Fibroblast of the conjunctiva (primary cell): ENCODE measurements around the gene RBM33.

ENCODE experiments used
- DNase-seq: peaks from one replicate; pipeline ENCODE4 v3.0.0-alpha.2; 2010; ENCODE audit warnings: low read depth

The RBM33 gene

GRCh38 chr7:155624412-155624811, 20.0 kb upstream of the RBM33 start:
- DNase-seq = no peak

- no peak for DNase-seq
These were observed 18.9 kb upstream of the RBM33 start for GRCh38 chr7:155625557-155625956.

DNA sequence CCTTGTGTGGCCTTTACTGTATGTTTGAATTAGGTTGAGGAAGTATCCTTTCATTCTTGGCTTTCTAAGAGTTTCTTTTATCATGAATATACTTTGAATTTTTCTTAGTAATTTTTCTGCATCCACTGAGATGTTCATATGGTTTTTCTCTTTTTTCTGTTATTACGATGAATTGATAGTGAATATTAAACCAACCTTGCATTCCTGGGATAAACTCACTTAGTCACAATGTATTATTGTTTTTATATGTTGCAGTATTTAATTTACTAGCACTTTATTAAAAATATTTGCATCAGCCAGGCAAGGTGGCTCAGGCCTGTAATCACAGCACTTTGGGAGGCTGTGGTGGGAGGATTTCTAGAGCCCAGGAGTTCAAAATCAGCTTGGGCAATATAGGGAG, 15.3 kb upstream of the RBM33 start:
- DNase-seq = no peak

- DNase-seq = no peak
These were observed 13.3 kb upstream of the RBM33 start for GRCh38 chr7:155631155-155631554.

DNA sequence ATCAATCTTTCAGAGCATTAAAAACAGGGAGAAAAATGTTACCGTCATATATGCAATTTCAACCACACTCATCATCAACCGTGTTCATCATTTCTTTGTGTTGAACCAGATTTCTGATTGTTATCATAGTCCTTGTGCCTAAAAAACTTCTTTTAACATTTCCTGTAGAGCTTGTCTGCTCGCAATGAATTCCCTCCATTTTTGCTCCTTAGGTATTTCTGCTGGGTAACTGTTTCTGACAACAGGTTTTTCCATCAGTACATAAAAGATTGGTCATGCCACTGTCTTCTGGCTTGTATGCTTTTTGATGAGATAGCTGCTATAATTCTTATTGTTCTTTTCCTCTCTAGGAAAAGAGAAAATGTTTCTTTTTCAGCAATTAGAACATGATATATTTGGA, 8.6 kb upstream of the RBM33 start:
- DNase-seq = no peak

DNA sequence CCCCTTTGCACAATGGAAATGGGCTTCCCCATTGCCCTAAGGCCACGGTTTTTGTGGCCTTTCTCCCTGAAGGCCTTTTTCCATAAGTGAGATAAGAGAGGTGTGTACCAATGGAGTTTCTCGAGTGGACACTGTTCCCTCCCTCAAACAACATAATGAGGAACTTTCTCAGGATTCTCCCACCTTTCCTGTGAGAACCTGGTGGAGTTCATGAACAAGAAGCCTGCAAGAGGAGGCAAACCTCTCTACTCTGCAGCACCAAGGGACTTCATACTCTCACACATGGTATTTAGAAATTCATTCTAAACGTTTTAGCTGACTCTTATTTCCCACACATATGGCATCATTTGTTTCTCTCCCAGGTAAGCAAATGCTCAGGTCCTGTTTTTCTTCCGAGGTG, 7.3 kb upstream of the RBM33 start:
- no peak for DNase-seq

DNA sequence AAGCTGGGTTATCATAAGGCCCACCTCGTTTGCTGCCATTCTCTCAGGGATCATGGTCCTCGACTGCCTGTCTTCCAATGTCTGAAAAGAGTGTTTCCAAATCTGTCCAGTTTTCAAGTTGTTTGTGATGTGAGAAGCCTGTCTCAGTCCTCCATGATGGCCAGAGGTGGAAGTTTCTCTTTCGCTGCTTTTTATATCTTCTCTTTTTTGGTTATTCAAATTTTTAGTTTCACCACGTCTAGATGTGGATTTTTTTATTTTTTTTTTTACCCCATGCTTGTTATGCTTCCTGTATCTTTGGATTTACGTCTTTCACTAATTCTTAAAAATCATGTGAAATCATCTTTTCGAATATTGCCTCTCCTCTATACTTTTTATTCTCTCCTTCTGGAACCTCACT, 6.1 kb upstream of the RBM33 start:
- no peak for DNase-seq

DNA sequence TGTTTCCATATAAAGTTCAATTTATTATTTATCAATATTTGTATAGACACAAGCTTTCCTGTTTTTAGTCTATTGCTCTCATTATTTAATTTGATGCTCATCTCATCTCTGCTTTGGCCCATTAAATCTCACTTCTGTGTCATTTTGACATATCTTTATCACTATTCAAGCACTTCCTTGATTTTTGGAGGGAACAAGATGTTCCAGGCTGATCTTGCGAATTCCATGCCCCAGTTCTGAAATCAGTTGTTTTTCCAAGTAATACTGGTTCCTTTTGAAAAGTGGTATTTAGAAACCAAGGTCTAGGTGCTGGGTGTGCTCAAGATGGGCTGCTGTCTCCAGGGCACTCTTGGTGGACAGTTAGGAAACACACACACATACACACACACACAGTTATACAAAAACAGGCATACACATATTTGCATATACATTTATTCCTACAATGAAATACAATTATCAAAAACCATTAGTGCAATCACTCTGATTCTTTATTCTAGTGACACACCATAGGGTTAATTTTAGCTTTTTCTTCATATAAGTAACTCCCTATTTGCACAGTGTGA, 4.4 kb upstream of the RBM33 start:
- DNase-seq = no peak

GRCh38 chr7:155640629-155641028, 3.8 kb upstream of the RBM33 start:
- DNase-seq = no peak

DNA sequence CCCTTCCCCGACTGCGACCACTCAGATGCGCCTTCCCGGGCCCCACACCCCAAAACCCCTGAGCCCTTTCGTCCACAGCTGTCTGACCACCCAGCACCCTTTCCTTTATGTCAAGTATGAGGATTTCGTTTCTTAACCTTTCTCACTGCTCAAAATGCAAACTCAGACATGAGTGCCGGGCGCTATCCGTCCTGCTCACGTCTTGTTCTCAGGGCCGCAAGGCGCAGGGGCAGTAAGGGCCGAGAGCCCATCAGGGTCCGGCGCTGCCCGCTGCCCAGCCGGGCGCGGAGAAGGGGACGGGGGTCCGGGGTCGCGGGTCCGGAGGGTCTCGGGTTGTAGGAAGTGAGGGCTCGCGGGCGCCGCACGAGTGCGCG, 670 bp upstream of the RBM33 start:
- no peak for DNase-seq

DNA sequence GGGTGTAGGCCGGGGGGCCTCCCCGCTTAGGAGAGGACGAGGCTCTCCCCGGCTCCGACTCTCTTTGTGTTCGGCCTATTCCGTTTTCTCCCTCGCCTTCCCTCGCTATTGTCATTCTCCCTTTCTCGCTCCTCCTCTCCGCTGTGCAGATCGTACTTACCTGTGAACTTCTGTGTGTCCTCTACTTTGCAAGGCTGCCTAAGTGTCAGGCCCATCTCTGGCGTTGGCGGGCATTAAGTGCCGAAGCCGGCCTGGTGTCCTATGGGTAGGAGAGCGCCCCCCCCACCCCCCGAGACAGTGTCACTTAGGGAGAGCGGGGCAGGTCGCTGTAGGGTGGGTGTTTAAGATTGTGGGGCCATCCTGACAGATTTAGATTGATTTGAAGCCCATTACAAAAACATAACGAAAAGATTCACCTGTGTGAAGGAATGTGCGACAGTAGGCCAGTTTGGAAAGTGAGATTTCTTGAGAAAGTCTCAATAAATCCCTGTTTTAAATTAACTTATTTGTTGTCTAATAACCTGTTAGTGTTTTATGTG, 579 bp downstream of the RBM33 start:
- DNase-seq = no peak

GRCh38 chr7:155645662-155646061, 1.2 kb downstream of the RBM33 start:
- no peak for DNase-seq

GRCh38 chr7:155646669-155647068, 2.2 kb downstream of the RBM33 start:
- DNase-seq = no peak

- DNase-seq = no peak
These were observed 2.8 kb downstream of the RBM33 start for GRCh38 chr7:155647302-155647701.

GRCh38 chr7:155647734-155648133, 3.3 kb downstream of the RBM33 start:
- no peak for DNase-seq

- DNase-seq = no peak
These were observed 4.4 kb downstream of the RBM33 start for GRCh38 chr7:155648752-155649339.

- no peak for DNase-seq
These were observed 5.1 kb downstream of the RBM33 start for GRCh38 chr7:155649588-155649987.

DNA sequence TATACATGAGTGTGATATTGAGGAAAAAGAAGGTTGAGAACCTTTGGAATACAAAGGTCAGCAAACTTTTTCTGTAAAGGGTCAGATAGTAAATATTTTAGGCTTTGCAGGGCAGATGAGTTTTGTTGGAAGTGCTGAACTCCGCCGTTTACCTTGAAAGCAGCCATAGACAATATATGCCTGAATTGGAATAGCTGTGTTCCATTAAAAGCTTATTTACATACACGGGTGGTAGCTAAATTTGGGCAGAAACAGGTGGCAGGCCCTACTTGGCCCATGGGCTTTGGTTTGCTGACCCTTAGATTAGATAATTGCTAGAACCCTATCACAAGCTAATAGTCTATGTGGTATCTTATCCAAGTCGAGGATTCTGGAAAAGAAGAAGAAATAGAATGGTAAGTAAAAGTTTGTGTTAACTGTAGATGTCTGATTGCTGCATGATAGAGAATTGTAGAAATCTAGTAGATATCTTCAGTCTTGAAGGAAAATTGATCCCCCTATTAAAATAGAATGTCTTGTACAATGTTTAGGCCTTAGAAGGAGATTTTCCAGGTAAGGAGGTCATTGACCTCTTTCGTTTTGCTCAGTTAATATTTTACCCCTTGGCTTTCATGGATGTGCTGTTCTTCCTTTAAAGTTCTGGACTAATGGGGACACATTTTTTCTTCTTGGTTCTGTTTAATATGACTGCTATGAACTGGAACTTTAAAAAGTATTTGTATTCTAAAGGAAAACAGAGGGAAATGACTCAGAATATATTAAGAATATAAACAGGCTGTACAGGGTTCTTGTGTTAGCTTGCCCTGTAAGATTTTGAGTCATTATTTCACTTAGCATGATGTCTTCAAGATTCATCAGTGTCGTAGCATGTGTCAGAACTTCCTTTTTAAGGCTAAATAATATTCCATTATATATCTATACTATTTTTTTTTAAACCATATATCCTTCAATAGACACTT, 8.0 kb downstream of the RBM33 start:
- DNase-seq = no peak

DNA sequence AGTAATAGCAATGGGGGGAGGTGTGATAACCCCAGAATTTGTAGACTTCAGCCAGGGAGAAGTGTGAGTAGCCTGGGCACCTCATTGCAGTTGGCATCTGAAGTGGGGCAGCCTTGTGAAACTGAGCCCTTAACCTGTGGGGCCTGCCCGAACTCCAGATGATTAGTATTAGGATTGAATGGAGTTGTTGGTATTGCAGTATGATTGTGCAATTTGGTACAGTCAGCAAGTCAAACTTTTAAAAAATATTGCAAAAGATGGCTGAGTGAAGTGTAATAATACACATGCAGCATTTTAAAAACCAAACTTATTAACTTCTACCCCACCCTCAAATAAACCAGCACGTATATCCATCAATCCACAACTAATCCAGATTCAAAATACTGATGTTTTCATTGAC, 9.3 kb downstream of the RBM33 start:
- peak; percentile 40 for DNase-seq

GRCh38 chr7:155656891-155657290, 12.4 kb downstream of the RBM33 start:
- no peak for DNase-seq

GRCh38 chr7:155660059-155660757, 15.7 kb downstream of the RBM33 start:
- DNase-seq = no peak

DNA sequence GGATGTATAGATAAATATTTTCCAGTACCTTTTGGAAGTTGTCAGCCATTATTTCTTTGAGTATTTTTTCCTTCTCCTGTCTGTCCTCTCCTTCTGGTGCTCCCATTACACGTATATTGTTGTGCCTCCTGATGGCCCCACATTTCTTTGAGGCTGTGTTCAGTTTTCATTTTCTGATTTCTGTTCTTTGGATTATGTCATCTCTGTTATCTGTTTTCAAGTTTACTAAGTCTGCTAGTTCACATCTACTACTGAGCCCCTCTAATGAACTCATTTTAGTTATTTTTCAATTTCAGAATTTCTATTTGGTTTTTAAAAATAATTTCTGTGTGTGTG, 16.3 kb downstream of the RBM33 start:
- no peak for DNase-seq
